Left cardiac atrium (tissue), 4 donors: Measurements from ENCODE around the gene BUB1B. TPM values are rescaled to one million over a fixed set of nuclear protein-coding genes. Genes with fewer than 3 reads are reported as not detected.

ENCODE experiments used
- ATAC-seq, 2 donors: fragments of 200-7000 bp; cut with Tn5 transposase; one replicate each; pipeline ENCODE4 v1.9.1; 2020; ENCODE audit warnings: mild to moderate bottlenecking in 2 of 2, moderate library complexity in 2 of 2
- DNase-seq: peaks from one replicate; pipeline ENCODE4 v3.0.0-alpha.2; 2020
- intact Hi-C, 2 donors: fragments of 100-400 bp; cut with DNase I; formaldehyde crosslinking; loops; one replicate each; pipeline versions ENCODE4 v1.14.1 to v1.15.1; 2022 to 2023
- total RNA-seq, 2 donors: library from RNA; stranded (reverse); fragmentation: NEBNext Ultra II Directional; extraction: Animal tissue kit (Norgen Biotek cat#: 25700); gene quantifications; one replicate each; pipeline ENCODE4 v1.2.1, GENCODE V29; 2021
- donor health status: DM: no; HTN: yes; CAD: no.
- donor health status: DM: no; HTN: yes; CAD: no; lungs with severe emphysema.
- donor health status: DM: yes; HTN: yes; CAD: no.
- donor health status: Dilated cardiomyopathy.

Gene BUB1B
- total RNA-seq, 2 donors from 2014 or later = 0.71 to 1.3 TPM

DNA sequence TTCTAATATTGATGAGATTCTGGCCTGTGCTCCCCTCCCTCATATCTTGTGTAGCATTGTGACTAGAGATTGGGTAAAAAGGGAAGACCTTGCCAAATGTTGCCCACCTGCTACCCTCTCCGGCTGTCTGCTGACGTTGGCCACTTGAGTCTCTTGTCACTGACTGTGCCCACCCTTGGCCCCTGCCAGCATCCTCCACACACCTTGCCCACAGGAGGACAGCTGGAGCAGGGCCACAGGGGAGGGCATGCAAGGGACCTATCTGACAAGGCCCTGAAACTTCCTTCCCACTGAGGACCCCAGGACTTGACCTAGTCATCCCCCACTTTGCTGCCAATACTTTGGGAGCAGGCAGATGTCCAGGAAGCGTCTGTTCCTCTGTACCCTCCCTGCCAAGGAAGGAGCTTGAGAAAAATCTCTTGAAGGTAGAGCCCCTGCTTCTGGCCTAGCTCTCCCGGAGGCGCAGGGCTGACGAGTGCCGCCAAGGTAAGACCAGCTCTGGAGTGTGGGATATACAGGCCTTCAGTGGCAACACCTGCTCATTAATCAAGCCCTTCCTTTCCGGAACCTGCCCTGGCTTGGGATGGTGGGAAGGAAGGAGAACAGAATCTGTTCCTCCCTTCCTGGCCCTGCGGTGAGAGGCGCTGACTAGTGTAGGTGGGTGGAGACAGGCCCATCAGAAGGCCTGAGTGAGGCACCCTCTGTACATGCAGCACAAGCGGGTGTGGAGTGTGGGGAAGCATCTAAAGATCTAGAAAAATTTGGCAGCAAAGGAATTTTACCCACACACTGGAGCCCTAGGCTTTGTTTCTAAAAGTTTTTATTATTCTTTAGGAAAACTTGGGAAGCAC, 73.1 kb downstream of the BUB1B start:
- ATAC-seq (no peak), DNase-seq (no peak)
- intact Hi-C loops = no loop called here

- ATAC-seq = no peak
- intact Hi-C loops = no loop called here
- no peak for DNase-seq
These were observed 73.9 kb downstream of the BUB1B start for GRCh38 chr15:40234783-40235182.

DNA sequence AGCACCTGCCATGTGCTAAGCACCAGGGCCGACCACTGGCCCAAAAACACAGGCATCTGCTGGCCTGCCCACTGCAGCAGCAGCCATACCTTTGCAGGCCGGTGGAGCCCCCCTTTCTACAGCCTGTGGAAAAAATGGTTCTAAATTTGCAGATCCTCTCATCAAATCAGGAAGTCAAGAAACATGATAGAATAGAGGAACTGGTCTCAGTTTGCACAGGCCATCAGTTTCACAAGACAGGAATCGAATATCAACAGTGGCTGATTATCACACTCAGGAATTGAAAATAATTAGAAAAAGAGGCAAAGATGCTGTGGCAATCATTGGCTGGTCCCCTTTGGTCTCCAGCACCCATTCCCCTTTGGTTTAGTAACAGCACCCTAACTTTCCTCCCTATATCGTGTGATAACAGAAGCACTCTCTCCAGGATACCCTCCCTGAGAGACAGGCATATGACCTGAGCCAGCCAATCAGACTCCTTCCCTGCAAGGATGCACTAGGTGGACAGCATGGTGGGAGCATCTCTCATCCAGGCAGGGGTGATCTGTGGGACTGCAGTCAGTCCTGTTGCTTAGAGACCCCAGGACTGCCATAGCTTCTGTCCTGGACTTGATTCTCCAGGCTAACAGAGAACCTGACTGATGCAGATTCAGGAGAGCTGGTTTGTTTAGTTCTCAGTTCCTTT, 74.5 kb downstream of the BUB1B start:
- ATAC-seq = no peak
- intact Hi-C loops = no loop called here
- no peak for DNase-seq

DNA sequence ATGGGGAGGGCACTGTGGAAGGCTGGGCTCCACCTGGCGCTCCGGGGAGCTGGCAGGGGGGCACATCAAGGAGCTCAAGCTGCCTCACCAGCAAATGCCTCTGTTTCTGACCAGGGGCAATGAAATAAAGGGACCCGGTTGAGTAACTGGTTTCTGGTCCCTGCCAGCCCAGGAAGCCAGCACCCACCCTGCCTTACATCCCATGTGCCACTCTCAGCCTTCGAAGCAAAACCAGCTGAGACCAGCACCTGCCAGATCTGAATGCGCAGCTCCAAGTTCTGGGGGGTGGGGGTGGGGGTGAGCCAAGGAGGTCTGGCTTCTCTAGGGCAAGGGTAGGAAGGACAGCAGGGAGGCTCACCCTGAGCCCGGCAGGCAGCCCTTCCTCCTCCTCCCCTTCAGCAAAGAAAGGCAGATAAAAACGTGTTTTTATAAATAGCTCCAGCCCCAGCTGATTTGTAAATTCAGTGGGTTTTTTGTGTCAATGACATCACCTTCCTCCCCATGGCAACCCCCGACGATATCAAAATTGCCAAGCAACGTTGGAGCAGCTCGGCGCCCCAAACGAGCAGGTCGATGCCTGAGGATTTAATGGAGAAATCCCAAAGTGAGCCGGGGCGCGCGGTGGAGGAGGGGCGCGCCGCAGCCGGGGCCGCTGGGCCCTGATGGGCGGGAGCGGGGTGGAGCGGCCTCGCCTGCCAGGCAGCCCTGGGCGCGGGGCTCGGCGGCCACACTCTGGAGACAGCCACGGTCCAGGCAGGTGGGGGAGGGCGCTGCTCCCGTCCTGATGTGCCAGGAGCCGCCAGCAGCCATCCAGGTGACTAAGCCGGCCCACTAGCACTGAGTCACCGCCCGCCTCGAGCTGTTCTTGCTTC, 77.9 kb downstream of the BUB1B start, which contains the start of gene PAK6:
TSS of gene PAK6 (plus strand) at position 532 of the 872 bp plus-strand sequence. CDS start 25,723 bp downstream, outside the sequence.
- intact Hi-C loops = no loop called here
- ATAC-seq (peak; percentile 82 to 93), DNase-seq (peak; percentile 43)

DNA sequence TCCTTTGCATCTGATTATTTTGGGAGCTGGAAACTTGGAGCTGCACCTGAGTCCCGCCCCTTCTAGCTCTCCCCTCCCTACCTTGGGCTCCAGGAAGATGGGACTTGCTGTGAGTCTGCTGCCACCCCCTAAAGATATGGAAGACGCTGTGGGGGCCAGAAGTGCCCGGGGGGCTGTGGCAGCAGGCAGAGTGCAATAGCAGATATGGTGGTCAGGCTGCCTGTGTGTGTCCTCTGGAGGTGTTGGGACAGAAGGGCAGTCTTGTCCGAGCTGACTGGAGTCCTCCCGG, 78.5 kb downstream of the BUB1B start:
- DNase-seq (no peak), ATAC-seq (peak in 1 of 2 donors; percentile 13)
- intact Hi-C loops = no loop called here

GRCh38 chr15:40239693-40240618, 79.1 kb downstream of the BUB1B start:
- intact Hi-C loops = no loop called here
- peak; percentile 5 to 18 for ATAC-seq
- DNase-seq = no peak

DNA sequence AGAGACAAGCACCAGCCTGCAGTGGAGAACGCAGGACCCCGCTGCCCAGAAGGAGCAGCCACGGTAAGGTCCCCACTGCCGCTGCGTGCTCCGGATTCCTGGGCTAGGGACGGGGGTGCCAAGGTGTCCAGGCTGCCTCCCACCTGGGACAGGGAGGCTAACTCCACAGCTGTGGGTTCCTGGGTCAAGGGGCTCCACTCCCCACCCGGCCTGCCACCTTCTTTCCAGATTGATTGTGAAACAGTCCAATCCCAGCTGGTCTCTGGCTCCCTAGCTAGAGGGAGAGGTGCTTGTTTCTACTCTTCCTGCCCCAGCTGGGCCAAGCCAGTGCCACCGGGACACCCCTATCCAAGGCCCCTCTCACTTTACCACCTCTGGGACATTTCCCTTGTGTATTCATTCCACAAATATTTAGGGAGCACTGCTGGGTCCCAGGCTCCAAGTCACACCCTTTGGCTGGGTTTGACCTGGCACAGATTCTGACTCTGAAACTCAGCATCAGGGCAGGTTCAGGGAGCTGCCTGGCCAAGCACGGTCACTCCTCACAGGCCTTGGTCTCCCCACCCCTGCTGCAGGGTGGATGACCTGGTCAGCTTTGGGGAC, 79.9 kb downstream of the BUB1B start:
- DNase-seq (no peak), ATAC-seq (no peak)
- intact Hi-C loops = no loop called here

GRCh38 chr15:40241269-40242212, 80.7 kb downstream of the BUB1B start:
- DNase-seq (no peak), ATAC-seq (no peak)
- intact Hi-C loops = no loop called here

DNA sequence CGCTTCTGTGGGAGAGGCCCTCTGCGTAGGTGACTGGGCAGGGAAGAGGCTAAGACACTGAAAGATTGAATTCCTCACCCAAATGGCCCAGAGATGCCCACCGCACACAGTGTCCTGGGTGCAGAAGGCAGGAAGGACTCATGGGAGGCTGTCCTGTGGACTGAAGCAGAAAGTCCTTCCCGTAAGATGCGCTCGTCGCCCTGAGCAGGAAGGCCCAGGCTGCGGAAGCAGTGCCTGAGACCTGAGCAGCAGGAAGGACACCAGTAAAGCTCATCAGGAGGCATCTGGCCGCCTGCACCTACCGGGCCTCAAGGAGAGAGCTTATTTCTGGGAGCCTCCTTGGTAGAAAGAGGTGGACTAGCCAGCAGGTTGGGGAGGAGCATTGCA, 81.3 kb downstream of the BUB1B start:
- DNase-seq (no peak), ATAC-seq (no peak)
- intact Hi-C loops = no loop called here

DNA sequence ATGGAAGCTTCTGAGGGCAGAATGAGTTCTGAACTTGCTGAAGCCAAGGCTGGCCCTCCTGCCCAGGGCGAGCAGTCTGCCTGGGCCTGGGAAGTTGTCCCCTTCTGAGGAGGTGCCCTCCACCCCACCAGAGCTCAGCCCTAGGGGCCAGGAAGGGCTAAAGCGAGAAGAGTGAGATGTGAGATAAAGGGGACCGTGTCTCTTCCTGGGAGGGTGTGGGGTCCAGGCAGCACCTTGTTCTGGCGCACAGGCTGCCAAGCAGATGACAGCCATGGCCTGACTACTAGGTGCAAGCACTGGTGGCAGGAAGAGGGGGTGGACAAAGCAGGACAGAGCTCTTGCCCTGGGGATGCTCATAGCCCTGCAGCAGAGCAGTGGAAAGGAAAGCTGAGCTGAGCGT, 81.7 kb downstream of the BUB1B start:
- DNase-seq (no peak), ATAC-seq (no peak)
- intact Hi-C loops = no loop called here

GRCh38 chr15:40243126-40243810, 82.4 kb downstream of the BUB1B start:
- ATAC-seq = no peak
- intact Hi-C loops = no loop called here
- DNase-seq = no peak

DNA sequence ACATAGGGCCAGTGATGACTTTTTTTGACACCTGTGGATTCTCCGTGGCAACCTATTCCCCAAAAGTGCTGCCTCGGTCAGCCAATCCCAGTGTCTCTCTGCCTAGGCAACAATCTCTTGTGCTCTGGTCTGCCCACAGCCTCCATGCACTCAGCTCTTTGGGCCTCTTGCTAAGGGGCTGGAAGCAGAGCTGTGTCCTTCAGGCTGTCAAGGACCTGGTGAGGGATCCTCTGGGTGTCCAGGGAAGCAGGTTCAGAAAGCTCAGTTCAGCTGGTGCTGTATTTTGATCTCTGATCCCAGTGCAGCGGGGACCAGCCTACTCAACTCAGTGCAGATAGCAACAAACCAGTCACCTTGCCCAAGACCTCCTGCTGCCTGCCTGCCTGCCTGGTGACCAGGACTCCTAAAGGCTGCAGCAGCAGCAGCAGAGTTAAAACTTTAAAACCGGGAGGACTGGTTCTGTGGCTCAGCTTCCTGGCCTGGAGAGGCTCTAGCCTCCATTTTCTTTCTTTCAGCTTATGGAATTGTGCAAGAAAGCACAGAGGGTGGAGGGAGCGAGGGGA, 84.2 kb downstream of the BUB1B start:
- intact Hi-C loops = no loop called here
- ATAC-seq (no peak), DNase-seq (no peak)

DNA sequence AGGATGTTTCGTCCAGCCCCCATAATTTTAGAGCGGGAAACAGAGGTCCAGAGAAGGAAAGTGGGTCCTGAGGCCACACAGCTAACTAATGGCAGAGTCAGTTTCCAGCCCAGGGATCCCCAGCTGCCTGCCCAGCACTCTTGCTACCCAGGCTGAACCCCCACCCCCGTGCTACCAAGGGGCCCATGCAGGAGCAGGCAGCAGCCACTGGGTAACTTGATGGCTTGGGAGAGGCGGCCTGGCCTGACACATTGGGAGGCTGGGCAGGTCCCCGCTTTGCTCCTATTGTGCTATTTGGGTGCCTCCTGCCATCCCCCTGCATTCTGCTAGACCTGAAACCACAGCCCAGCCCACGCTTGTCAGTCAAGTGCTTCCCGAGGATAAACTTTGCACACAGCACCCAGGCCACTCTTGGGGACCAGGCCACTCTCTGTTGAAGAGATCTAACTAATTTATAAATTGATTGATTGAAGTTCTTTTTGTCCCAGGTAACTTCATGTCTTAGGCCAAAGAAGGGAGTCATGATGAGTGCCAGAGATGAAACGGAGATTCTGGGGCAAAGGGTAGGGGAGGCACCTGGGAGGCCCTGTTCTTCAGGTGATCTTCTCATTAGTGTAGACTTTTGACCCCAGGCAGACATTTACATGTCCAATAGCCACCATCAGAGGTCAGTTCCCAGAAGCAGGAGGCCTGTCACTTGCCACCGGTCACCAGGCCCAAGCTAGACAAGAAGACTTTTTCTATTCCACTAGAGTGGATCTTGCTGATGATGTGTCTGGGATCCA, 85.0 kb downstream of the BUB1B start:
- DNase-seq (no peak), ATAC-seq (no peak)
- intact Hi-C loops = no loop called here

GRCh38 chr15:40246496-40247280, 85.8 kb downstream of the BUB1B start:
- intact Hi-C loops = no loop called here
- ATAC-seq (no peak), DNase-seq (no peak)

DNA sequence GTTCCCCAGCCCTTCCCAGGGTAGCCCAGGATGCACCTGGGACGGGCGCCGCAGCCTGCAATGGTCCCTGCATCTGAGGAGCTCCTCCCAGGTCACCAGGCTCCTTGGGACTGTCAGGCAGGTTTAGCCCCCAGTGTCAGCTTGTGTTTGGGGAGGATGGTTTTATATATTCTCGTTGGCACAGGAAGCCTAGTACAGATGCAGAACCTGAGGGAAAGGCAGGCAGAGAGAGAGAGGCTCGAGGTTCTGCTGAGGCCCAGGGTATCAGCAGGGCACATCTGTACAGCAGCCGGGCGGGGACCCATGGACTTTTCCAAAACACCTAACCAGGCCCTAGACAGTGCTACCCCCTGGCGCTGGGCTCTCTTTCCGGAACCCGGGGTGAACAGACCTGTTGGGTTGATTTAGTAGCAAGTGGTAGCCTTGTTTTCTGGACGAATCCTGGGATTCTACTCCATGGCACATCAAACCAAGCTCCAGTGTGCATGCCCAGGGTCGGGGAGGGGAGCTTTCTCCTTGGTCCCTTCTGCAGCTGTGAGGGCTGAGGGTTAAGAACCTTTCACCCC, 86.6 kb downstream of the BUB1B start:
- DNase-seq (no peak), ATAC-seq (no peak)
- intact Hi-C loops = no loop called here
